A673 (cell line): ENCODE measurements around the gene COL5A1. TPM values are rescaled to one million over a fixed set of nuclear protein-coding genes. Genes with fewer than 3 reads are reported as not detected.

ENCODE experiments used
- BruUV-seq: library from RNA; stranded (reverse); fragments of 400-500 nt; replicated peaks from 2 replicates; lab custom pipeline; 2021; lab: Mats Ljungman, UMichigan
- CTCF ChIA-PET: fragments of 300-600 bp; sonication (Branson Sonifier 250); formaldehyde crosslinking; loops from one replicate; lab custom pipeline; 2022; ENCODE audit warnings: antibody characterized with exemption; lab: Charles Lee
- POLR2A ChIA-PET: fragments of 300-600 bp; sonication (Branson Sonifier 250); formaldehyde crosslinking; loops from one replicate; lab custom pipeline; 2022; ENCODE audit warnings: antibody characterized with exemption; ENCODE audit not compliant: low non-redundant PET; lab: Charles Lee
- DNase-seq: peaks from one replicate; pipeline ENCODE4 v3.0.0-alpha.2; 2015; ENCODE audit warnings: low spot score
- H3K27ac ChIP-seq: fragments of 200-600 bp; sonication (generic); 2 replicates; pipeline ENCODE4 v1.5.1; 2016; ENCODE audit warnings: mixed run types, low read depth, mild to moderate bottlenecking, mixed read lengths, antibody characterized with exemption, low read length; ENCODE audit not compliant: poor library complexity, severe bottlenecking
- H3K27me3 ChIP-seq: fragments of 200-600 bp; sonication (generic); replicated peaks from 2 replicates; pipeline ENCODE4 v1.6.1; 2017; ENCODE audit warnings: mixed run types, low read depth, mild to moderate bottlenecking, mixed read lengths, antibody characterized with exemption, low read length; ENCODE audit not compliant: insufficient read depth, poor library complexity
- H3K36me3 ChIP-seq: fragments of 200-600 bp; sonication (generic); 2 replicates; pipeline ENCODE4 v1.6.1; 2016; ENCODE audit warnings: mixed run types, mild to moderate bottlenecking, mixed read lengths, antibody characterized with exemption, low read length; ENCODE audit not compliant: insufficient read depth, poor library complexity, severe bottlenecking
- H3K4me1 ChIP-seq: fragments of 200-600 bp; sonication (generic); 2 replicates; pipeline ENCODE4 v1.6.1; 2017; ENCODE audit warnings: mixed run types, mild to moderate bottlenecking, mixed read lengths, antibody characterized with exemption, low read length; ENCODE audit not compliant: insufficient read depth, poor library complexity, severe bottlenecking
- H3K4me3 ChIP-seq: fragments of 200-600 bp; sonication (generic); 2 replicates; pipeline ENCODE4 v1.5.1; 2016; ENCODE audit warnings: low read depth, mixed run types, mild to moderate bottlenecking, mixed read lengths, low read length; ENCODE audit not compliant: poor library complexity, severe bottlenecking
- H3K9me3 ChIP-seq: fragments of 200-600 bp; sonication (generic); 2 replicates; pipeline ENCODE4 v1.6.1; 2016; ENCODE audit warnings: mixed run types, low read depth, mild to moderate bottlenecking, mixed read lengths, antibody characterized with exemption, low read length; ENCODE audit not compliant: poor library complexity, severe bottlenecking
- CTCF ChIP-seq: fragments of 300-800, 200-600 bp; sonication (generic); conservative IDR thresholded peaks from 2 replicates; pipeline ENCODE4 v1.5.1; 2017; ENCODE audit warnings: low read depth, mild to moderate bottlenecking, antibody characterized with exemption, low read length, moderate library complexity, mixed read lengths
- EZH2 ChIP-seq: fragments of 200-600 bp; sonication (generic); IDR thresholded peaks from 2 replicates; pipeline ENCODE4 v1.6.1; 2017; ENCODE audit warnings: borderline replicate concordance, low read depth, mild to moderate bottlenecking, mixed read lengths, antibody characterized with exemption, low read length; ENCODE audit not compliant: poor library complexity, severe bottlenecking
- intact Hi-C: fragments of 100-400 bp; cut with micrococcal nuclease; formaldehyde crosslinking; loops from one replicate; pipeline ENCODE4 v1.10.0; 2022; ENCODE audit not compliant: unreplicated experiment
- total RNA-seq: library from RNA; stranded (reverse); gene quantifications from 2 replicates; pipeline ENCODE4 v1.2.3, GENCODE V29; 2021

COL5A1 gene
- total RNA-seq, 1 experiment from 2014 or later = 33.6 TPM

DNA sequence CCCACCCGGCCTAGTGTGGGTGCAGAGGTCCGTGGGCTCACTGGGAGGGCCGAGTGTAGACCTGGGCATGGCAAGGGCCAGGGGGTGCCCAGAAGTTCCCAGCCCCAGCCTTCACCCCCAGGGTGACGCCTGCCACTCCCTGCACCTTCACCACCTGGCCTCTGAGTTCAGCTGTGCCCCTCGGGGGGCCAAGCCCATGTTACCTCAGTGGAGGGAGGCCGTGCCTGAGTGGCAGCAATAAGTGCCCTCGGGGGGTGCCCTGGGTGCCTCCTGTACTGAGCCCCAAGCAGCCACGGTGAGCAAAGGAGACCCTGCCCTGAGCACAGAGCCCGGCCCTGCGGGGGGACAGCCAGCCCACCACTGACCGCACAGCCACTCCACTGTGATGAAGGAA lies 228.7 kb downstream of the COL5A1 start:
- Histone ChIP-seq H3K36me3 (no peaks in the 10 kb centered on the region), H3K4me1 (no peaks in the 10 kb centered on the region), H3K27me3 (no peaks in the 10 kb centered on the region), H3K9me3 (no peaks in the 10 kb centered on the region), H3K4me3 (no peak overlapping the region), H3K27ac (no peak overlapping the region)
- no TSS peak for BruUV-seq
- TF ChIP-seq CTCF = no peak
- TF ChIP-seq EZH2 = no peak
- intact Hi-C loops = no loop called here
- ChIA-PET CTCF (no interaction called here), POLR2A (no interaction called here)
- no peak for DNase-seq

DNA sequence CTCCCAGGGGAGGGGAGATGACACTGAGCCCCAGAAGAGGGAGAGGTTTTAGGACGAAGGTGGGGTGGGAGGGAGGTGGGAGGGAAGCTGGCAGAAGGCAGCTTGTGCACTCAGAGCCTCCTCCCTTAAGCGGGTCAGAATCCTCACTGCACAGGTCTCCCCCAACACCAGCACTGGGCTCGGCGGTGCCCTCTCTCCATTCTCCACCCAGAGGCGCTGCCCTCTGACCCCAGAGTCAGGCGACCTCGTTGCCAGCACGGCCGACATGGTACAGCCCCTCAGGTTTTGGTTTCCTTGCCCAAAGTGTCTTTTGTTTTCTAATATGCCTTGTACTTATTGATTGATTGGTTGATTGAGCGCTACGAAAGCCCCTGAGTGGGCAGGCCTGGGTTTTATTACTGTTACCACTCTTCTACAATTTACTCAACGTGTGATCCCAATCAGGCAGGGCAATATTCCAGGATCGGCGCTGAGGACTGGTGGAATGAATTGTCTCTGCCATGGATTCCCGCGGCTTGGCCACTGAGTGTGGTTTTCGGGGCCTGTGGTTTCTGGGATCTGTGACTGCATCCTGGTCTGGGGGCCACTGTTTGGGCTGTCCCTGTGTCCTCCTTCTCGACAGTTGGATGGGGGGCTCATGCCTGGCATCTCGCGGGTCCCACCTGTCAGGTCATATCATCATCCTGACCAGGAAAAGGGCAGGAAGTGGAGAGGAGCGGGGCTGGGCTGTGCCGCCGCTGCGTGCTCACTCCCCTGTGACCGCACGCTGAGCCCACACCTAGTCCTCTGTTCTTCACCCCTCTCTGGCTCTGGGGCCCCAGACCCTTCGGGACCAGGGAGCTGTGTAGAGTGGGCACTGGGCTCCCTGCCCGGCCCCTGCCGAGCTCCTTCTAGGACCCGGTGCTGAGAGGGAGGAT lies 229.4 kb downstream of the COL5A1 start:
- no peaks in the 10 kb centered on the region for H3K27me3 ChIP-seq
- CTCF ChIA-PET = no interaction called here
- no peaks in the 10 kb centered on the region for H3K36me3 ChIP-seq
- H3K4me1 ChIP-seq = no peaks in the 10 kb centered on the region
- intact Hi-C loops = no loop called here
- BruUV-seq = no TSS peak
- TF ChIP-seq EZH2 = no peak
- no peak for TF ChIP-seq CTCF
- no peaks in the 10 kb centered on the region for H3K9me3 ChIP-seq
- no peak overlapping the region for H3K27ac ChIP-seq
- no peak for DNase-seq
- no peak overlapping the region for H3K4me3 ChIP-seq
- POLR2A ChIA-PET = no interaction called here

DNA sequence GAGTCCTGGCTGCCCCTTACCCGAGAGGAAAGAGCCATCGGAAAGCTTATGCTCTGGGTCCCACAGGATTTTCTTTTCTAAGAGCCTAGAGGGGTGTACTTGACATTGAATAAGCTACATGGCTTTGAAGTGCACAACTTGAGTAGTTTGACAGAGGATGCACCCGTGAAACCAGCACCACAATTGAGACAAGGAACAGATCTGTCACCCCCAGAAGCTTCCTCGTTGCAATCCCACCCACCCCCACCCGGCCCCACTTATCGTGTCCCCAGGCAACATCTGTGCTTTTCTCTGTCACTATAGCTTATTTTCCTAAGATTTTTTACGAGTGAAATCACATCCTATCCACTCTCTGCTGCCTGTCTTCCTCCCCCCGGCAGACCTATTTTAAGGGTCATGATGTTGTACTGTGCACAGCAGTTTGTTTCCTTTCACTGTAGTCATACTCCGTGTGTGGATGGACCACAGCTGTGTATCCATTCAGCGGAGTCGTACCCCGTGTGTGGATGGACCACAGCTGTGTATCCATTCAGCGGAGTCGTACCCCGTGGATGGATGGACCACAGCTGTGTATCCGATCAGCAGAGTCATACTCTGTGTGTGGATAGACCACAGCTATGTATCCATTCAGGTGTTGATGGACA lies 230.2 kb downstream of the COL5A1 start:
- ChIA-PET POLR2A (interaction anchor here (0.6 kb wide), 1 partner anchor 164 kb away, joined by 11 read pairs; no protein-coding TSS in a partner anchor), CTCF (no interaction called here)
- Histone ChIP-seq H3K4me3 (no peak overlapping the region), H3K36me3 (no peaks in the 10 kb centered on the region), H3K27me3 (no peaks in the 10 kb centered on the region), H3K4me1 (no peaks in the 10 kb centered on the region), H3K9me3 (no peaks in the 10 kb centered on the region), H3K27ac (no peak overlapping the region)
- DNase-seq = no peak
- intact Hi-C loops = no loop called here
- TF ChIP-seq CTCF = no peak
- TF ChIP-seq EZH2 = no peak
- BruUV-seq = no TSS peak
